22Rv1 (cell line): ENCODE results near the gene GLP2R.

ENCODE experiments used
- ZFX ChIP-seq: fragments of 450-650 bp; IDR thresholded peaks from 2 replicates; pipeline ENCODE4 v1.6.1; 2017; ENCODE audit warnings: antibody characterized with exemption, borderline replicate concordance
- TF ChIP-seq, protein P1 (sequence below): fragments of 450-650 bp; IDR thresholded peaks from 2 replicates; pipeline ENCODE4 v1.5.1; 2017; ENCODE audit warnings: mild to moderate bottlenecking

- TF ChIP-seq, protein P1, sequence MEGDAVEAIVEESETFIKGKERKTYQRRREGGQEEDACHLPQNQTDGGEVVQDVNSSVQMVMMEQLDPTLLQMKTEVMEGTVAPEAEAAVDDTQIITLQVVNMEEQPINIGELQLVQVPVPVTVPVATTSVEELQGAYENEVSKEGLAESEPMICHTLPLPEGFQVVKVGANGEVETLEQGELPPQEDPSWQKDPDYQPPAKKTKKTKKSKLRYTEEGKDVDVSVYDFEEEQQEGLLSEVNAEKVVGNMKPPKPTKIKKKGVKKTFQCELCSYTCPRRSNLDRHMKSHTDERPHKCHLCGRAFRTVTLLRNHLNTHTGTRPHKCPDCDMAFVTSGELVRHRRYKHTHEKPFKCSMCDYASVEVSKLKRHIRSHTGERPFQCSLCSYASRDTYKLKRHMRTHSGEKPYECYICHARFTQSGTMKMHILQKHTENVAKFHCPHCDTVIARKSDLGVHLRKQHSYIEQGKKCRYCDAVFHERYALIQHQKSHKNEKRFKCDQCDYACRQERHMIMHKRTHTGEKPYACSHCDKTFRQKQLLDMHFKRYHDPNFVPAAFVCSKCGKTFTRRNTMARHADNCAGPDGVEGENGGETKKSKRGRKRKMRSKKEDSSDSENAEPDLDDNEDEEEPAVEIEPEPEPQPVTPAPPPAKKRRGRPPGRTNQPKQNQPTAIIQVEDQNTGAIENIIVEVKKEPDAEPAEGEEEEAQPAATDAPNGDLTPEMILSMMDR, result no peak
- no peak for TF ChIP-seq ZFX
Observed at GRCh38 chr17:9833922-9834321, 8.2 kb downstream of the GLP2R start.
